NB4 (cell line): ENCODE results near the gene TRMT10C.

ENCODE experiments used
- POLR2A ChIP-seq: IDR thresholded peaks from 2 replicates; pipeline ENCODE4 v1.6.1; 2011; ENCODE audit warnings: mild to moderate bottlenecking; ENCODE audit not compliant: insufficient read length; ENCODE audit errors: extremely low read depth
- TF ChIP-seq, protein P1 (sequence below): IDR thresholded peaks from one replicate; pipeline ENCODE4 v1.5.1; 2012; ENCODE audit warnings: low read depth, low read length
- TF ChIP-seq, protein P2 (sequence below): IDR thresholded peaks from 2 replicates; pipeline ENCODE4 v1.6.1; 2011; ENCODE audit warnings: low read depth, low read length

DNA sequence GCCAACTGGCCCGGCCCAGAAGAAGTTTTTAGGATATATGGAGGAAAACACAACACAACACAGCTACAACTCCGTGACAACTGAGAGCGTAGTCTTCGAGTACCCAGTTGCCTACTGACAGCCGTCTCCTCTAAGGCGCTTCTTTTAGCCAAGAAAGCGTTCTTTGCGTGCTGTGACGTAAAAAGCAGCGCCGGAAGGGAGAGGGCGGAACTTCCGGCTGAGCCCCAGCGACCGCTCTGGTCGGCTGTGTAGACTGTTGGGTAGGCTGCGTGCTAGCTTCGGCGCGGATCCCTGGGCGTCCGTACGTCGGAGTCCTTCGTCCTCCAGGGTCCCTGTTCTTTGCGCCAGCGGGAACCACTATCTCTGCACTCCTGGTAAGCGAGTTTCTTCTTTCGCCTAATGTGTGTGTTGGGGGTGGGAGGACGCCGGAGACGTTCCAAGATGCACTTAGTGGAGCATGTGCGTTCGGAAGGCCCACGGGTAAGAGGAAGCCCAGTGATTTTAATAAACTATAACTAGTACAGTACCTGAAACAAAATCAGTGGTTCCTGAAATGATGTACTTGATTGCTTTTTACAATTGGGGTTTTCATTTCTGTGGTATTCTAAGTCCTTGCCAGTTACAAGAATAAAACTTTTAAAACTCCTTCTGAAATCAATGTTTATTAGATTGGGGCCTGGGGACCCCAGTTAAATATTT, at the start of gene TRMT10C:
- TF ChIP-seq, protein P1, sequence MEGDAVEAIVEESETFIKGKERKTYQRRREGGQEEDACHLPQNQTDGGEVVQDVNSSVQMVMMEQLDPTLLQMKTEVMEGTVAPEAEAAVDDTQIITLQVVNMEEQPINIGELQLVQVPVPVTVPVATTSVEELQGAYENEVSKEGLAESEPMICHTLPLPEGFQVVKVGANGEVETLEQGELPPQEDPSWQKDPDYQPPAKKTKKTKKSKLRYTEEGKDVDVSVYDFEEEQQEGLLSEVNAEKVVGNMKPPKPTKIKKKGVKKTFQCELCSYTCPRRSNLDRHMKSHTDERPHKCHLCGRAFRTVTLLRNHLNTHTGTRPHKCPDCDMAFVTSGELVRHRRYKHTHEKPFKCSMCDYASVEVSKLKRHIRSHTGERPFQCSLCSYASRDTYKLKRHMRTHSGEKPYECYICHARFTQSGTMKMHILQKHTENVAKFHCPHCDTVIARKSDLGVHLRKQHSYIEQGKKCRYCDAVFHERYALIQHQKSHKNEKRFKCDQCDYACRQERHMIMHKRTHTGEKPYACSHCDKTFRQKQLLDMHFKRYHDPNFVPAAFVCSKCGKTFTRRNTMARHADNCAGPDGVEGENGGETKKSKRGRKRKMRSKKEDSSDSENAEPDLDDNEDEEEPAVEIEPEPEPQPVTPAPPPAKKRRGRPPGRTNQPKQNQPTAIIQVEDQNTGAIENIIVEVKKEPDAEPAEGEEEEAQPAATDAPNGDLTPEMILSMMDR, result no peak
- no peak for TF ChIP-seq POLR2A
- TF ChIP-seq, protein P2, sequence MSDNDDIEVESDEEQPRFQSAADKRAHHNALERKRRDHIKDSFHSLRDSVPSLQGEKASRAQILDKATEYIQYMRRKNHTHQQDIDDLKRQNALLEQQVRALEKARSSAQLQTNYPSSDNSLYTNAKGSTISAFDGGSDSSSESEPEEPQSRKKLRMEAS, result peak; percentile 78
